ENCODE results near the gene MED27.

MED27 gene, protein sequence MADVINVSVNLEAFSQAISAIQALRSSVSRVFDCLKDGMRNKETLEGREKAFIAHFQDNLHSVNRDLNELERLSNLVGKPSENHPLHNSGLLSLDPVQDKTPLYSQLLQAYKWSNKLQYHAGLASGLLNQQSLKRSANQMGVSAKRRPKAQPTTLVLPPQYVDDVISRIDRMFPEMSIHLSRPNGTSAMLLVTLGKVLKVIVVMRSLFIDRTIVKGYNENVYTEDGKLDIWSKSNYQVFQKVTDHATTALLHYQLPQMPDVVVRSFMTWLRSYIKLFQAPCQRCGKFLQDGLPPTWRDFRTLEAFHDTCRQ

DNA sequence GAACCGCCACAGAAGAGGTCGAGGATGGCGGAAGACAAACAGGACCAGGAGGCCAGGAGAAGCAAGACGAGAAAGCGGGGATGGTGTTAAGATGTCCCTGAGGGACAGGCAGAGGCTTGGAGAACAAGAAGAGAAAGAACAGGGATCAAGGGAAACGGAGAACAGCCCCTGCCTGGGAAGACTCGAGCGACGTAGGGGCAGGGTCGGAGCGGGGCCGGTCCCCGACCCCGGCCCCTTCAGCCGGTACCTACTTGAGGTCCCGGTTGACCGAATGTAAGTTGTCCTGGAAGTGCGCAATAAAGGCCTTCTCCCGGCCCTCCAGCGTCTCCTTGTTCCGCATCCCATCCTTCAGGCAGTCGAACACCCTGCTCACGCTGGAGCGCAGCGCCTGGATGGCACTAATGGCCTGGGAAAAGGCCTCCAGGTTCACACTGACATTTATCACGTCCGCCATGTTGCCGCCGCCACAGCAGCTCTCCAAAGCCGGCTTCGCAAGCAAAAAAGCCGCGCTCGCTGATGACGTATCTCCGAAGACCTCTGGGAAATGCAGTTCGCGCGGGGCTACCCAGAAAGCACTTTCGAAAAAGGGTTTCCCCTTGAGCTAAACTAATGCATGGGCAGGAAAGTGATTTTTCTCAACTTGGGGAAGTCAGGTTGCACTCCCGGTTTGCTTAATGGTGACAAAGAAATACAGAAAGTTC is at the start of gene MED27:
Gene MED27, minus strand, starts transcription at position 477 of the 701 bp plus-strand sequence. Its CDS starts 23 bp downstream, at position 454.
- peak; percentile 70 for DNase-seq

DNA sequence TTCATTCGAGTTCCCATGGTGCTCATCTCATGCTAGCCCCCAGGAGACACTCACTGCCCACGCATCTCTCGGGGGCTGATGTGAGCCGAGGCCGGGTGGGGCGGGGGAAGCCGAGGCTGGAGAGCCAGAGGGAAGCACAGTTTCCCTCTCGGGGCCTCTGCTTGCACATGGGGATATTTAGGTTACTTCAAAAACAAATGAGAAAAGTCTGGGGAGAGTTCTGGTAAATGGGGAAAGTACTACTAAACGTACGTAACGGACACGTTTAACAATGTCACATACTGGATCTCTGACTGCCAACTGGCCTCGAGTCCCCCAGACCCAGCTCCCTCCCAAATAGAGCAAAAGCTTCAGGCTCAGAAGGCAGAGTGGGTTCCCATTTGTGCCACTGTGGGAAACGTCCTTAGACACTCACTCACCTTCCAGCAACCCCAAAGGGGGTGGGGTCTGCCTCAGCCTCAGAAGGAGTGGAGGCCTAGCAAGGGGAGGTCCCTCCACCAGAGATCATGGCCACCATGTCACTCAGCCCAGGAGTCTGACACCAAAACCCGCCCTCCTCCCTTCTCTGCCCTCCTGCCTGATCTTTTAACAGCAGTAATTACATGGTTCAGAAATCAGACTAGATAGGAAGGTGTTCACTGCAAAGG is 48.3 kb upstream of the MED27 start:
- peak; percentile 28 for DNase-seq

DNA sequence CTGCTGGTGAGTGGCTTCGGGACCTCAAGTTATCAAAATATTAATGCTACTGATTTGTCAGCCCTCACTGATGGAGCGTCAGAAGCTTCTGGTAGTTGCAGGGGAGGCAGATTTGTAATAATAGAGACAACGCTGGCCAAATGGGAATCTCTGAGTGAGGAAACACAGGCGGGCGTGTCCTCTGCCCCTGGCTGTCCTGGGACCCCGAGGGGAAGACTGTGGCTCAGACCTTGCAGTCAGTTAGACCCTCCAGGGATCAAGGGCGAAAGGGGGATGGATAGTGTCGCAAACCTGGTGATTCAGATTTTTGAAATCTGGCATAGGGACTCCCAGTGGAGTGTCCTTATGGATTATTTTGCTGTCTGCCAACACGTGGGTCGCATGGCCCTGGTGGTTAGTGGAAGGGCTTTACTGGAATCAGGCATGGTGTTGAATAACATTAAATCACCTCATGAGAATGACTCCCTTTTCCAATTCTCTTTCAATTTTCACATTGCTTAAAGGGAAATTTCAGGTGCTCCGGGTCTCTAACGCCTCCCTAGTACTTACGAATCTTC is 47.1 kb upstream of the MED27 start:
- no peak for DNase-seq

DNA sequence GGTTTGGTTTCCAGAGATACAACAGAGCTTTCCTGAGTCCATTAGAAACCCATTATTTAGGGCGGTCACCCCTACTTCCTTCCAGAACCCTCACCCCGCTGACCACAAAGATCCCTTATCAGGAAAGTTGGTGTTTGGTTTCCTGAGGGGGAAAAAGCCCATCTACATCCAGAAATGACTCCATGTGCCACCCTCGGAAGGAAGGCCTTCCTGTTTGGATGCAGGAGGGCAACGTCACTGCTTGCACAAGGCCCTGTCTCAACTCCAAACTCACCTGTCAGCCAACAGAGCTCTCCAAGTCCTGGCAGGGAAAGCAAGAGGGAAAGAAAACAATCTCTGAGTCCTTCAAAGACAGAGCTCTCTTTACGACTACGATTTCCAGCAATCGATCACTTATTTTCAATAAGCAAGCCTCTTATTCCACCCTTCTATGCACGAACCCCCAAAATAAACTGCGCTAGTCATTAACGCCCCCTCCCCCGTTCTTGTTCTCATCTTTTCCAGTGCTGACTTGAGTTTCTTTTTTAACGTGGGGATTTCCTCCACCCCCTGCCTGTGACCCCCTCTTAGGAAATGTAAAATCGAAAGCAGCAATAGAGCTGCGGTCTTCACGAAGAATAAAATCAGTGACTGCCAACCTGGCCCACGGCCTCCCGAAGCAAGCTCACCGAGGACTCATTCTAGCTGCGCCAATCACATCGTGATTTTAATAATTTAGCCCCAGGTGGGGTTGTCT is 46.4 kb upstream of the MED27 start:
- DNase-seq = no peak

DNA sequence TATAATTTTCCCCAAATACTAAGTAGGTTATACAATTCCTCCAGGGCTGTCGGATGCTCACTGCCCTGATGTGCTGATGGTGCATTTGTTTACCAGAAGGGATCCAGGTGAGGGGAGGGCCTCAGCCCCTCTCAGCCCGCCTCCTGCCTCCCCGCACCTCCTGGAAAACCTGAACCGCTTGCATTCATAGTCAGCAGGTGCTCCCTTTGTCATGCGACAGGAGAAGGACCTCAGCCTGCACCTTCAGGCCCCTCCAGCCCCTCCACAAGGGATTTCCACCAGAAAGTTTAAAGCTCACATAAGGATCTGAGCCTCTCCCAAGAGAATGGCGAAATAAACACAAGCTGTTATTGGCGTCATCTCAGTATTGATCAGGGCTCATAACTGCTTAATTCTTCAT is 45.7 kb upstream of the MED27 start:
- DNase-seq = no peak

DNA sequence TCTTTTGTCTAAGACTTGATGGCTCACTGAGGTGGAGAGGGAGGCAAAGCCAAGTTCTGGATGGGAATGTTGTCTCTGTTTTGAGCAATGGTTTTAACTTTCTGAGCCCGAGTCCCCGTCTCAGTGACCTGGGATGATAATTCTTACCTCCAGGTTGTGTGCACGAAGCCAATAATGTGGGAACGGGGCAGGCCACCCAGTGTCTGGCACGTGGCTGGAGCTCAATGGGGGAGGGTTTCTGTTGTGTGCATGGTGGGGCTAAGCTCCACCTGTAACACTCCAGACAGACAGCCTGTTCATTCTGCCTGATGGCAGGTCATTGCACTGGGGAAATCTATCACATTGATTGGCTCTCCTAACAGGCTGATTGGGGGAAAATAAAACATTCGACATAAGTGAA is 45.1 kb upstream of the MED27 start:
- no peak for DNase-seq

DNA sequence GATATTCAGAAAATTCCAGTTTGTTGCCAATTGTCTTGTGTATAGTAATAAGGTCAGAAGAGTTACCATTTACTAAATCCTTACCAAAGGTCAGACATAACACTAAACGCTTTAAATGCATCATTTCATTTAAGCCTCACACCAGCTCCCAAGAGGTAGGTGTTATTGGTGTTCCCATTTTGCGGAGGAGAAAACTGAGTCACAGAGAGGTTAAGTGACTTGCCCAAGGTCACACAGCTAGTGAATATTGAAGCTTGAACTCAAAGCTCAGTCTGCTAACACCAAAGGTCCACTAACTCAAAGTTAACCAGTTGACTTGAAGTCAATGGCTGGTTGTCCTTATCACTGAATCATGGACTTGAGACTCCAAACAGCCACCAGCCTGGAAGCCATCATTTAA is 41.4 kb upstream of the MED27 start:
- no peak for DNase-seq

DNA sequence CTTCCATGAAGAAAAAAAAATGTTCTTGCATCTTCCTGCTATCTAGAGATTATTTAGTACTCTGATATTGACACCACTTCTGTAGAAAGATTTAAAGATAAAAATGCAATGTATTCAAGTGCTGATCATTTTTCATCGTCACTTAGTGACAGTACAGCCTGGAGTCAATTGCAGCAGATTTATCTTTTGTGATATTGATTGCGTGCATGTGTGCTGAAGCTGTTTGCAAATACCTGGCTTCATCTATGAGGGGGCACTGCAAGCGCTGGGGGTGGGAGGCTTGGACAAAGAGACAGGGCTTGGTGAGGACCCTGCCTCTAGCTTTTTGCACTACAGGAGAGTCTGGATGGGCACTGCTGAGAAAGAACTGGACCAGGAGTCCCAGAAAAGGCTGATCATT is 38.0 kb upstream of the MED27 start:
- no peak for DNase-seq

DNA sequence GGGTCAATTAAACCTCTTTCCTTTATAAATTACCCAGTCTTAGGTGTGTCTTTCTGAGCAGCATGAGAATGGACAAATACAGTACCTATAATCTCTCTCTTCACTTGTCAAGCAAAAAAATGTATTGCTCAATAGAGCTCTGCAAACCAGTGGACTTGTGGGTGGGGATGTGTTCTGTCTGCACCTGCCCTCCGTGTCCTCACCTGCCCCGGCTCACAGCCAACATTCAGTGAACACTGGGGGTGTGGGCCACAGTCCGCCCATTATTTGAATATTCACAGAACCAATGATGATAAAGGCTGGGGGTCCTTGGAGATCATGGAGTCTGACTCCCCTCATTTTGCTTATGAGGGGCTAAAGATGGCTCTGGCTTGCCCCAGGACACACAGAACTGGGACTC is 36.9 kb upstream of the MED27 start:
- no peak for DNase-seq

DNA sequence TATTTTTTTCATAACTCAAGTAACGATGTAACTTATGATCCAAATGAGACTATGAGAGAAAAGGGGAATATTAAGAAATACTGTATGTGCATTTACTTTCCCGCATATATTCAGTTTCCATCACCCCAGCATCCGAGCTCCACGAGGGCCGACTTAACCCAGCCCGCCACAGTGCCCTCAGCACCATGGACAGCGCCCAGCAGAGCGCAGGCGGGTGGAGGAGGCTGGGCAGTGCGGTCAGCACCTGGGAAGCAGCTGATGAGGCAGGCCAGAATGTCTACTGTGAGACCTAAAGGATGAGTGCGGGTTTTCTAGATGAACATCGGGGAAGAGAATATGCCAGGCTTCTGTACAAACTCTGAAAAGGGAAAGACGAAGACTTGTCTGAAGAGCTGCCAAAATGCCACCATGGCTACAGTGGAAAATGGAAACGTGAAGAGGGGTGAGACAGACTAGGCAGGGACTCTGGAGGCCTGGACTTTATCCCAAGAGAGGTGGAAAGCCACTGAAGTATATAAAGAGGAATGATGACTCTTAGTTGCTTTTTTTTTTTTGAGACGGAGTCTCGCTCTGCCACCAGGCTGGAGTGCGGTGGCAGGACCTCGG is 34.5 kb upstream of the MED27 start:
- DNase-seq = no peak

DNA sequence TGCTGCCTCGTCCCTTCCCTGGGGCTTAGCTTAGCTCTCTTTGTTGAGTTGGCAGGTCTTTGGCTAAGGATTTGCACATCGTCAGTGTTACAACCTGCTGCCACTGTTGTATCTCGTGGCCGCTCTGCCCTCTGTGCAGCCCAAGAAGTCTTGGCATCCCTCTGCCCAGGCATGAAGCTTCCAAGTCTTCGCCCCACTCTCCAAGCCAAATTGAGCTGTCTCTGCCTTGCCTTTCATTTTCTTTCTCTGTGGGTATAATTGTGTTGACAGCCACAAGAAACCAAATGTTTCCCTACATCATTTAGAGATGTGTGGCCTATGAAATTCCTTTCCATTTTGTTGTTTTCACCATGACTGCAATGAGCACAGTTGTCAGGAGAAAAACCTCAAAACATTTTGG is 29.6 kb upstream of the MED27 start:
- no peak for DNase-seq

DNA sequence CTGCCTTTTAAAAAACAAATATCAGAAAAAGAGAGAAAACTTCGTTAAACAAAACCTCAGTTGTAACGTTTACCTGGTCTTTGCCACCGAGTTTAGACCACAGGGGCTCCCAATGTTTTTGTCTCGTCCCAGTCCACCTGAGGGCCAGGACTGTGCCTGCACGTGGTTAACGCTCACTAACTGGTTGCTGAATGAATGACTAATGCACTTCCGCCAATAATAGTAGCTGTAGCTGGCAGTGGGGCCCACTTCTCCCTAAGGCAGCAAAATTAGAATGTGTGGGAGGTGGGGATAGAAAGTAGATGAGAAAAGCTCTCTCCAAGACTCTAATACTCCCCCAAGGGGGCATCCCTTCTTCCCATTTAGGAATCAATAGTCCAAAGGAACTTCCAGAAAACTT is 29.1 kb upstream of the MED27 start:
- DNase-seq = no peak

DNA sequence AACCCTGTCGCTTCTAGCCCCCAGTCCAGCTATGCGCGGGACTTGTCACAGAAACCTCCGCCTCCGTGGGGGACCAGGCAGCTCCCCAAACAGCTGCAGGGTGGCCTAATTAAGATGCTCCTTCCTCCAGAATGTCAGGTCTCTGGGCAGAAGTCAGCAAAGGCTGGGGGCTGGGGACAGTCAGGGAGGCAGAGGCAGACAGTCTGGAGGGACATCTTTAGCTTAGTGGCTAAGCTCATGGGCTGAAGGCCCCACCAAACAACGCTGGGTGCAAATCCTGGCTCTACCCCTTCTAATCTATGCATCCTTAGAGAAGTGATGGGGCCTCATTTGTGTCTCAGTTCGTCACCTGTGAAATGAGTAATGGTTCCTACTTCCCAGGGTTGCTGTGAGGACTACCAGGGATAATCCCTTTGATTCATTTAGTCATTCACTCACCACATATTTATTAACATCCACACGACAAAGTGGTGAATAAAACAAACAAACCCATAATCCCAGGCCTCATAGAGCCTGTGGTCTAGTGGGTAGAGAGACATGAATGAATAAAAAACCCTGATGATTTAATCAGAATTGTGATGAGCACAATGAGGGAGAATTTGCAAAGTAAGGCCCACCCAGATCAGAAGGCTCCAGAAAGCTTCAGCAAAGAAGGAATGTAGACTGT is 20.2 kb upstream of the MED27 start:
- DNase-seq = no peak

DNA sequence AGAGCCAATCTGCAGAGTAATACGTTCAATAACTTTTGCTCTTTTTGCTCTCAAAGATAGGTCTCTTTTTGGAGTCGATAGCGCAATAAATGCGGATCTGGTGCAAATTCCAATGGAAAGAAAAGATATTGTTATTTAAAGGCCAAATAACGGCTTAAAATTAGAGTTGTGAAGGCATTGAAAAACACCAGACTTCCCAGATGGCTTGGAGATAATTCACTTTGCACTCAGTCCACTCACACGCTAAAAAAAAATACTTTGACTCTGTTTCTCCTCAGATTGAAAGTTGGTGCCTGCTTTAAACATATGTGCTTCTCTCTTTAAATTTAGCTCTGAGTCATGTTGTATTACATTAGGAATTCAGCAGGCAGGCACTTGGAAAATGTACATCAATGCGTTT is 19.5 kb upstream of the MED27 start:
- no peak for DNase-seq

DNA sequence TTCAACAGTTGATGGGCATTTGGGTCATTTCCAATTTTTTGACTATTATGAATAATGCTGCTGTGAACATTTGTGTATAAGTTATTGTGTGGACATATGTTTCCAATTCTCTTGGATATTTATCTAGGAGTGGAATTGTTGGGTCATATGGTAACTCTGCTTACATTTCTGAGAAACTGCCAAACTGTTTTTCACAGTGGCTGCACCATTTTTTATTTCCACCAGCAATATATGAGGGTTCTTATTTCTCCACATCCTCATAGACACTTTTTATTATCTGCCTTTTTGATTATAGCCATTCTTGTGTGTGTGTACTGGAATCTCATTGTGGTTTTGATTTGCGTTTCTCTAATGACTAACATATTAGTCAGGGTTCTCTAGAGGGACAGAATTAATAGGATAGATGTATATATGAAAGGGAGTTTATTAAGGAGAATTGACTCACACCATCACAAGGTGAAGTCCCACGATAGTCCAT is 14.7 kb upstream of the MED27 start:
- DNase-seq = no peak

DNA sequence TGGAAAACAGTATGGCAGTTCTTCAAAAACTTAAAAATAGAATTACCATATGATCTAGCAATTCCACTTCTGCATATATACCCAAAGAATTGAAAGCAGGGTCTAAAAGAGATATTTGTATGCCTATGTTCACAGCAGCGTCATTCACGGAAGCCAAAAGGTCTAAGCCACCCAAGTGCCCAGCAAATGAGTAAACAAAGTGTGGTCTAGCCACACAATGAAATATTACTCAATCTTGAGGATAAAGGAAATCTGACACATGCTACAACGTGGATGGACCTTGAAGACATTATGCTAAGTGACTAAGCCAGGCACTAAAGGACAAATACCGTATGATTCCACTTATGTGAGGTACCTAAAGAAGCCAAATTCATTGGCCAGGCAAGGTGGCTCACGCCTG is 11.1 kb upstream of the MED27 start:
- DNase-seq = no peak

DNA sequence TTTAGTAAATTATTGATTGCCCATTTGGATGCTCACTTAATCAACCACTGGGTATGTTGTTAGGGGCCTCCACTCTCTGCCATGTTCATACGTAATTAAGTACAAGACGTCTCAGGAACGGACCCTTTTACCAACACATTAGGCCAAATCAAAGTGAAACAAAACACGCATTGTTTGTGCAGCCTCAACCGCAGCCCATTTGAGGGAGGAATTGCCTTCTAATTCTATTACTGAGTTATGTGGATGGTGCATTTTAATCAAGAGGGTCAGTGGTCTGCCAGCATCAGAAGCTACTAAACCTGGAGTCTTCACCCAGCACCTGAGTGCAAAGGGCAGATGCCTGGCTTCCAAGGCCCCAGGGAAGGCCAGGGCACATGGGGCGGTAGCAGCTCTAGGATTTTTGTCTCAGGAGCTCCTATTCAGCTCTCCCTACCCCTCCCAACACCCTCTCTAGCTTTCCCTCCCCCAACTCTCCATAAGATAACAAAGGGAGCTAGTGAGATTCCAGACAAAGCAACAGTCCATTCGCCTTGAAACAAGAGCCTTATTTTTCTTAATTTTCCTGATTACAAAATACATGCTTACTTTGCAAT is 7.9 kb upstream of the MED27 start:
- no peak for DNase-seq

DNA sequence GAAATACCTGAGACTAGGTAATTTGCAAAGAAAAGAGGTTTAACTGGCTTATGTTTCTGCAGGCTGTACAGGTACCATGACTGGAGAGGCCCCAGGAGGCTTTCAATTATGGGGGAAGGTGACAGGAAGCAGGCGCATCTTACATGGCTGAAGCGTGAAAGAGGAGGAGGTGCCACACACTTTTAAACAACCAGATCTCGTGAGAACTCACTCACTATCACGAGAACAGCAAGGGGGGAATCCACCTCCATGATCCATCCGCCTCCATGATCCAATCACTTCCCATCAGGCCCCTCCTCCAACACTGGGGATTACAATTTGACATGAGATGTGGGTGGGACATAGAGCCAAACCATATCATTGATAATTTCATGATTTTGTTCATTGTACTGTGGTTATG is 2.5 kb upstream of the MED27 start:
- no peak for DNase-seq

DNA sequence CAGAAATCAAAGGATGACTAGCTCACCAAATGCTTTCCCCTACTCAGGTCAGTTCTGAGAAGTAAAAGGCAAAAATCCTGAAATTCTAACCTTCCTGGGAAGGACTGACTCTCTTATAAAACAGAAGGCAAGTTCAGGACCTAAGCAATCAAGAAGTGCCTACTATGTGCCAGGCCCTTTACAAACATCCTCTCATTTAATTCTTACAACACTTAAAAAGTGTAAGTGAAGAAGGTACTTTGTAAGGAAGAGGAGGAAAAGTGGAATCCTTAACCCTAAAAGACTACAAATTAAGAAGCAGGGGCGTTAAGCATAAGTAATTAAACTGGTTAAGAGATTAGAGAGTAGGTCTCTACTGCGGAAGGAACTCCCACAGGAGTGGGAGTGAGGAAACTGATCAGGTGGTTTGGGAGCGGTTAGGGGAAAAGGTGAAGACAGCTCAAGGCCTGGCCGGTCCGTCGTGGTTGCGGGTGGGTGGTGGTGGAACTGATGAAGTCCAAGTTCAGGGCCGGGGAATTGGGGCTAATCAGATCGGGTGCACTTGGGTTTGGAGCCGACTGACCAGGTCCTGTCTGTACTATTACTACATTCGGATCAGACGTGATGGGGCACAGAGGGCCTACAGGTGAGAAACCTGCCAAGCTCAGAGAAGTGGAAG is 839 bp downstream of the MED27 start:
- no peak for DNase-seq

DNA sequence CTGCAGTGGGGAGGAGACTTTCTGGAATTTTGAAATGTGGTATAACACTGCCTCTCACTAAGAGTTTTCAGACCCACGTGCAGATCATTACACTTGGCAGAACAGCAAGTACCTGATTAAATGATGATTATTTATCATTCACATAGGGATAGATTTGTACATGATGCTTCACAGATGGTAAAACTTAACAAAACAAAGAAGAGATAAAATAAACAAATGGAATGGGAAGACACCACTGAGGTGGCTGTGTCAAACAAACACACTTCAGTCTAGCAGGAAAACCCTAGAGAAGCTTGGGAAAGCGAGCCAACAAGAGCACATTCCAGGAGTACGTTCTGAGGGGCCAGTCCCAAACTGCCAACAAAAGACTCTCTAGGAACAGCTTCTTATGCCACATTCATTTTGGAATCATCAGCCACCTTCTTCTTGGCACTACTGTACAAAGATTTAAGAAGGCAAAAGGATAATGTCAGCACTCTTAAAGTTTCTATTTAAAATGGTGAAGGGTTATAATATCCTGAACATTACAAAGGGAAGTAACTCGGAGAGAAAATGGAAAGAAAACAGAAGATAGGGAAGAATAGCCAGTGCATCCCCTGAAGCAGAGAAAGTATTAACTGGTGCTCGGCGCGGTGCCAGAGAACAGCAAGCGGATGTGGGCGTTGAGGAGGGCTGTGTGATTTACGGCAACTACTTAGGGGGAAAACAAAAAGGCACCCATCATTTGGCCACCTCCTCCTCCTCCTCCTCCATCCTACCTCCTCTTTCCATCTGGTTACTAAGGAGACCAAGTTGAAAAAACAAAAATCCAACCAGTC is 1.6 kb downstream of the MED27 start:
- peak; percentile 1 for DNase-seq

All from NCI-H2227 treated with DMSO at 0.1 percent for 48 hours (cell line).